ENCODE results near the gene GOLGB1. TPM values are rescaled to one million over a fixed set of nuclear protein-coding genes. Genes with fewer than 3 reads are reported as not detected.

GOLGB1 gene
- total RNA-seq, 2 experiments from 2014 or later, result 11.5 to 30.3 TPM

GRCh38 chr3:121661376-121661775, 88.2 kb downstream of the GOLGB1 start:
- peaks cover 28% of the 10 kb centered on the region for H3K4me1 ChIP-seq (ENCODE audit: insufficient read depth, low read length, poor library complexity, severe bottlenecking)
- no TSS peak for BruUV-seq (replicated peaks)
- H3K9me3 ChIP-seq (ENCODE audit: low read length), result no peaks in the 10 kb centered on the region
- DNase-seq (ENCODE audit: low spot score), result peak; percentile 24
- peak overlapping the region; percentile 82 for H3K27ac ChIP-seq (ENCODE audit: low read depth, low read length, poor library complexity, severe bottlenecking)
- intact Hi-C loops (cut with micrococcal nuclease; ENCODE audit: unreplicated experiment), result loop anchor here (5.0 kb wide), 2 partner anchors 176 to 191 kb away; partner anchors contain the start of genes EAF2 and IQCB1
- H4K20me1 ChIP-seq (ENCODE audit: insufficient read depth, low read length), result no peaks in the 10 kb centered on the region
- H3K4me2 ChIP-seq (ENCODE audit: low read length), result peak overlapping the region; percentile 89
- POLR2A ChIA-PET, result interaction anchor here (0.6 to 2.6 kb wide), 13 partner anchors 9 to 334 kb away, joined by 3 to 12 read pairs (median 3); partner anchors contain the start of gene POLQ
- peak overlapping the region; percentile 75 for H3K4me3 ChIP-seq (ENCODE audit: low read depth, low read length, poor library complexity, severe bottlenecking)
- peaks cover 43% of the 10 kb centered on the region for H3K36me3 ChIP-seq (ENCODE audit: insufficient read depth, low read length)
- peak overlapping the region; percentile 97 for H2AFZ ChIP-seq (ENCODE audit: low read length)
- peaks cover 26% of the 10 kb centered on the region for H3K79me2 ChIP-seq (ENCODE audit: insufficient read depth, low read depth, low read length)
- no peaks in the 10 kb centered on the region for H3K9me2 ChIP-seq (ENCODE audit: insufficient read depth, low read length)
- no peak for TF ChIP-seq CTCF (conservative IDR thresholded peaks at IDR 0.05; ENCODE audit: low read length)
- TF ChIP-seq EZH2phosphoT487 (IDR thresholded peaks at IDR 0.05; ENCODE audit: borderline replicate concordance, low read depth, low read length), result no peak
- CTCF ChIA-PET (ENCODE audit: unreplicated experiment), result no interaction called here

- Histone ChIP-seq H3K9me3 (ENCODE audit: low read length) (no peaks in the 10 kb centered on the region), H3K9me2 (ENCODE audit: insufficient read depth, low read length) (no peaks in the 10 kb centered on the region), H3K4me1 (ENCODE audit: insufficient read depth, low read length, poor library complexity, severe bottlenecking) (peaks cover 28% of the 10 kb centered on the region), H3K4me3 (ENCODE audit: low read depth, low read length, poor library complexity, severe bottlenecking) (peak within 1 kb of the TSS; percentile 75), H3K27ac (ENCODE audit: low read depth, low read length, poor library complexity, severe bottlenecking) (peak within 1 kb of the TSS; percentile 82), H4K20me1 (ENCODE audit: insufficient read depth, low read length) (no peaks in the 10 kb centered on the region), H3K4me2 (ENCODE audit: low read length) (peak within 1 kb of the TSS; percentile 89), H3K79me2 (ENCODE audit: insufficient read depth, low read depth, low read length) (peaks cover 26% of the 10 kb centered on the region), H3K36me3 (ENCODE audit: insufficient read depth, low read length) (peaks cover 41% of the 10 kb centered on the region), H2AFZ (ENCODE audit: low read length) (peak within 1 kb of the TSS; percentile 97)
- peak; percentile 89 for DNase-seq (ENCODE audit: low spot score)
- TF ChIP-seq EZH2phosphoT487 (IDR thresholded peaks at IDR 0.05; ENCODE audit: borderline replicate concordance, low read depth, low read length) (no peak), CTCF (conservative IDR thresholded peaks at IDR 0.05; ENCODE audit: low read length) (0 out of 2 replicates have a peak, but pooled peaks have one; percentile 29)
- POLR2A ChIA-PET, result interaction anchor here (0.6 to 2.6 kb wide), 18 partner anchors 10 to 335 kb away, joined by 3 to 12 read pairs (median 3); partner anchors contain the start of gene POLQ
- CTCF ChIA-PET (ENCODE audit: unreplicated experiment), result interaction anchor here (0.8 kb wide), 1 partner anchor 114 kb away, joined by 4 read pairs; the partner anchor contains the start of gene POLQ
- intact Hi-C loops (cut with micrococcal nuclease; ENCODE audit: unreplicated experiment), result loop anchor here (5.0 kb wide), 2 partner anchors 177 to 192 kb away; partner anchors contain the start of genes EAF2 and IQCB1
- BruUV-seq (replicated peaks), result TSS peak; percentile 79
Observed at GRCh38 chr3:121660356-121661171, 89.0 kb downstream of the GOLGB1 start, which contains the start of gene HCLS1. Gene HCLS1, minus strand, starts transcription at chr3:121660903. Its CDS starts 2,556 bp downstream, at chr3:121658347.

Measured in OCI-LY7 (cell line).